Stomach (tissue), 4 donors: ENCODE data around the gene AIF1L.

Experiments
- POLR2A ChIP-seq, 4 donors: fragments of 450-650 bp; IDR thresholded peaks; one replicate each; pipeline ENCODE4 v1.6.1; 2016; ENCODE audit warnings: antibody characterized with exemption in 4 of 4, control low read depth in 2 of 4, mild to moderate bottlenecking in 1 of 4, moderate library complexity in 1 of 4
- POLR2AphosphoS5 ChIP-seq, 3 donors: sonication (generic); formaldehyde crosslinking; IDR thresholded peaks; one replicate each; pipeline ENCODE4 v1.6.1; 2016; ENCODE audit warnings: antibody characterized with exemption in 3 of 3

DNA sequence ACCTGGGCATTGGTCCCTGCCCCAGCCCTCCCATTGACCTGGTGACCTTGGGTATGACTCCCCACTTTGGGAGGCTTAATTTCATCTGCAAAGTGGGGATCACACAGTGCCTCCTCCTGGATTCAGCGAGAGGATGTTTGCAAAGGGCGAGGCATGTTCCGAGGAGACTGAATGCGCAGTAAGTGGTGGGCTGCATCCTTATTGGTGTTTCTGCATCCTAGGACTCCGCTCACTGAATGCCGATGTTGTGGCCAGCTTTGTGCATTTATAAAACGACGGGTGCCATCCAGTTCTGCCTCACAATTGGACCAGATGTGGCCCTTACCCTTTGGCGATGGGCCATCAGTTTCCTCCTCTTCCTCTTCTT, 23.5 kb upstream of the AIF1L start:
- no peak for TF ChIP-seq POLR2AphosphoS5 (IDR thresholded peaks at IDR 0.05)
- TF ChIP-seq POLR2A (IDR thresholded peaks at IDR 0.05): no peak
